Activated CD4-positive, alpha-beta T cell treated with anti-CD3 and anti-CD28 coated beads for 1 hour (primary cell): Measurements from ENCODE around the gene RANBP6.
"Not testable (repeated sequence)": the region's sequence is repeated elsewhere in the genome, so short reads cannot be mapped to it uniquely, and the experiment has no call there.

Source experiments
- DNase-seq: peaks from one replicate; pipeline ENCODE4 v3.0.0-alpha.2; 2020

Gene RANBP6

DNA sequence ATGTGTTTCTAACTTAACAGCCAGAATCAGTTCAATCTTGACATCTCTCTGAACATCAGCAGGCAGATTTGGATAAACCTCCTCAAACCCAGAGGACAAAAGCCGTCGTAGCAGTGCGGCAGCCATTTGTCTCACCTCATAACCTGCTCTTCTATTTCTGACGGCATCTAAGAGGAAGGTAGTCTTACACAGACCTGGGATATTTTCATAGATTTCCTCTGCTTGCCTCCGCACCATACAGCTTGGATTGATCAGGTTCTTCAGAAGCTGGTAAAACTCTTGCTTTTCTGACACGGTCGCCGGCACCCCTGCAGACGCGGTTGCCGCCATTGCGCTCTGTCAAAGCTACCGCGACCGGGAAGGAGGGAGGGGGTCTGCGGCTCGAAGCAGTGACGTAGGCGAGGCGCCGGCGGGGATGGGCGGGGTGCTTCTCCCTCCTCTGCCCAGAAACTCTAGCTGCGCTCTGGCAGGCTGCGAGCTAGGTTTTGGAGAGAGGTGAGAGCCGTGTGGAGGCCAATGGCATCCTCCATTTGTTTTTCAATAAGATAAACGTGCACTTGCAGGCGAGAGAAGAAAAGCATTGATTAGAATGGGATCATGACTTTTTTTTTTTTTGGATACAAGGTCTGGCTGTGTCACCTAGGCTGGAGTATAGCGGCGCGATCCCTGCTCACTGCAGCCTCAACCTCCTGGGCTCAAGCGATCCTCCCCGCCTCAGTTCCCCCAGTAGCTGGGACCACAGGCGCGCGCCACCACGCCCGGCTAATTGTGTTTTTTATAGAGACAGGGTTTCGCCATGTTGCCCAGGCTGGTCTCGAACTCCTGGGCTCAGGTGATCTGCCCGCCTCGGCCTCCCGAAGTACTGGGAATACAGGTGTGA lies at the start of gene RANBP6:
RANBP6 (minus strand) TSS at position 347 of the 880 bp plus-strand sequence; CDS start at position 330, 17 bp downstream.
- DNase-seq: peak; percentile 84

DNA sequence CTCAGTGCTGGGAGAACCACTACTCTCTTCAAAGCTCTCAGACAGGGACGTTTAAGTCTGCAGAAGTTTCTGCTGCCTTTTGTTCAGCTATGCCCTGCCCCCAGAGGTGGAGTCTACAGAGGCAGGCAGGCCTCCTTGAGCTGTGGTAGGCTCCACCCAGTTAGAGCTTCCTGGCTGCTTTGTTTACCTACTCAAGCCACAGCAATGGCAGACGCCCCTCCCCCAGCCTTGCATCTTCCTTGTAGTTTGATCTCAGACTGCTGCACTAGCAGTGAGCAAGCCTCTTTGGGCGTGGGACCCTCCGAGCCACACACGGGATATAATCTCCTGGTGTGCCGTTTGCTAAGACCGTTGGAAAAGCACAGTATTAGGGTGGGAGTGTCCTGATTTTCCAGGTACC lies 47.7 kb upstream of the RANBP6 start:
- not testable (repeated sequence) for DNase-seq

DNA sequence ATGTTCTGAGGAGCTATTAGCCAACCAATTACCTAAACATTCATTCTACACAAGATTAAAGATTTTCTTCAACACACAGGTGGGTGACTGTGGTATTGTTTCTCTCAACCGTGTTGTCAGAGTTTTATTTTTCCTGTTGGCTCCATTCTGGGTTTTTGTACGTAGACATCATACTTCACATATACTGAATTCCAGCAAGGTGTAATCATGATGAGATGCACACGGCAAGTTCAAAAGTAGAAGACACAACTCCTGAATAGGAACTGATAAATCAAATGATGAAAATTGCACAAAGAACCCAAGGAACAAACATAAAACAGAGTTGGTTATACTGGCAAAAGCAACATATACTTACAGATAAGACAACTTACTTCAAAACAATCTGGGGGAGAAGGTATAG lies 40.2 kb upstream of the RANBP6 start:
- no peak for DNase-seq

DNA sequence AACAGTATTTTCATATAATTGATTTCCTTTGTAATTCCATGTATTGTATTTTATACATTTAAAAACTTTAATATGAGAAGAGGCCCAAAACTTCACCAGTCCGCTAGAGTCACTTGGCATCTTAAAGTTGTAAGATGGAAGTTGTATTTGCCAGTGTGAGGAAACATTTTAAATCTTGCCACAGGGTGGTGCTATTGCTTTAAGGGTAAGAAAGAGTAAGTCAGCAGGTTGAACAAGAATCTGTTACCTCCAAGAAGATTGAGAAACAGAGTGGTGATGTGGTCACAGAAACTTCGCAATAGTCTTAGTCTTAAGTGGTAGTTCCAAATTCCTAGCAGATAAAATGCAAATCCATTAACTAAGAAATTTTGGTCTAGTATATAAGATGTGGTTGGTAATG lies 39.8 kb upstream of the RANBP6 start:
- no peak for DNase-seq

DNA sequence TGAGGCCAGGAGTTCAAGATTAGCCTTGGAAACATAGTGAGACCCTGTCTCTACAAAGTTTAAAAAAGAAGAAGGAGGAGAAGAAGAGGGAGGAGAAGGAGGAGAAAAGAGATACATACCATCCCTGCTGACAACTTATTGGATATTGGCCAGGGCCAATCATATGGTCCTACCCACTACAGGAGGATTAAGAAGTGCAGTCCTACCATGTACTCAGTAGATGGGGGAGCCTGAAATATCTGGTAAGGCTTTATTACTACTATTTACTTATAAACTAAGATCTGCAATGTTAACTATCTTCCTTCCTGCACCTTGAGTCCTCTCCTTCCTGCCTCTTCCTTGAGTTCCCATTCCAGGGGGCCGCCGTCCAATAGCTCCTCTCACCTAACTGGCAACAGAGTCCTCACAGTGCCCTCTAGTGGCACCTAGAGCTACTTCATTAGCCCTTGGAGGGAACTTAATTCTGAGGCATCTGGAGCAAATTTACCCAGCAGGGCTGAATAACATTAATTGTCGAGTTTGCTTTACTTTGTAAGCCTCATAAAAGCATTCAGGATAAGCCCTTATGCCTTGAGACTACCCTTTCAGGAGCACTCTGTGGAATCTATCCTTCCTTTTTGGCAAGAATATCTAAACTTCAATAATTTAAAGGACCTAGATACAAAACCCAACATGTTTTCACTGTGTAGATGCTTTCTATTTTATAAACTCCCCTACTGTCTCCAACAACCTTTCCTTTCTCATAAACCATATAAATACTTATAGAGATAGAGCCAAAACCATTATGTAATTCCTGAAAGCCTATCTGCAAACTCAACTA lies 39.1 kb upstream of the RANBP6 start:
- DNase-seq: peak; percentile 27

DNA sequence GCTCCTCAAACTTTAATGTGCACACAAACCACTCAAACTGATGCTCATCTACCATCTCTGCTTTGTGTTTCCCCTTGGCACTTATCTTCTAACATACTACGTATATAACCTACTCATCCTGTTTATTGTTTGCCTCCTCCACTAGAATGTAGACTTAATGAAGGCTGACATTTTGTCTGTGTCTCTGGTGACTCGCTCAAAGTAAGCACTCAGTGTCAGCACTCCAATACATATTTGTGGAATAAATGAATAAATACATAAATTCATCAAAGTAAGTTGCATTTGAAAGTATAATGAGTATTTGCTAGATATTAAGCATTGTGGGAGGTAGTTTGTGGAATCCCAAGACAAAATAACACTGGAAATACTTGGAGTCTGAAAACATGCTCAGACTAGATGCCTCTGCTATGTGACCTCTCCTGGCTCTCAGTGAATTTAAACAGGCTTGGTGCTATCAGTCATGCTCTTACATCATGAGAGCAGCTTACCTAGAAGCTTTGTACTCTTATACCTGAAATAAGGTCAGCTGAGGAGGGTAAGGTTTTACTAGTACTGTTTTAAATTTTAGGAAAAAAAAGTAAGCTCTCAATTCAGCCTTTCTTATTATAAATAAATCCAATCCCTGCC lies 37.0 kb upstream of the RANBP6 start:
- no peak for DNase-seq

DNA sequence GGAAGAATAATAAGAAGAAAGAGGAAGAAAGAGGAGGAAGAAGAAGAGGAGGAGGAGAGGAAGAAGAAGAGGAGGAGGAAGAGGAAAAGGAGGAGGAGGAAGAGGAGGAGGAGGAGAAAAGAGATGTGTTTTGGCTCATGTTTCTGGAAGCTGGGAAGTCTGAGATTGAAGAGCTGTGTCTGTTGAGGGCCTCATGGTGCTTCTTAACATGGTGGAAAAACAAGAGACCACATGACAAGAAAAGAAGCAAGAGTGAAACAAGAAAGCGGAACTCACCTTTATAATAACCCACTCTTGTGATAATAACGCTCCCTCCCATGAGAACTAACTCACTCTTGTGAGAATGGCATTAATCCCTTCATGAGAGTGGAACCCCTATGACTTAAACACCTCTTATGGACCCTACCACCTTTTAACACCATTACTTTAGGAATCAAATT lies 36.1 kb upstream of the RANBP6 start:
- no peak for DNase-seq

DNA sequence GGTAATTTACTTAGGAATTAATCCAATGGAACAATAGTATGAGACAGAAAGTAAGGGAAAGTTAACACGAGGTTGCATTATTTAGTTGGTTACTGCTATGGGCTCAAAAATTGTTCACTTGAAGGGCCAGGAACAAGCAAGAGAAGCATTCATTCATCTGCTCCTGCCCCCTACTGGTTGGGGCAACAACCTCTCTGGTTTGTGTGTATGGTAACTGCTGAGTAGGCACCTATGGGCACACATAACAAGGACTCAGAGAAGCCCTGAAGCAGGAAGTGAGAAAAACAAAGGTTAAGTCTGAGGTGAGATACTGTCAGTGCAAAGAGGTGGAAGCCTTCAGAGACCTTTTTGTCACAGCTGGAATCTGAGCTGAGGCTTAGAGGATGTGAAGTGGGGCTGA lies 34.4 kb upstream of the RANBP6 start:
- no peak for DNase-seq

DNA sequence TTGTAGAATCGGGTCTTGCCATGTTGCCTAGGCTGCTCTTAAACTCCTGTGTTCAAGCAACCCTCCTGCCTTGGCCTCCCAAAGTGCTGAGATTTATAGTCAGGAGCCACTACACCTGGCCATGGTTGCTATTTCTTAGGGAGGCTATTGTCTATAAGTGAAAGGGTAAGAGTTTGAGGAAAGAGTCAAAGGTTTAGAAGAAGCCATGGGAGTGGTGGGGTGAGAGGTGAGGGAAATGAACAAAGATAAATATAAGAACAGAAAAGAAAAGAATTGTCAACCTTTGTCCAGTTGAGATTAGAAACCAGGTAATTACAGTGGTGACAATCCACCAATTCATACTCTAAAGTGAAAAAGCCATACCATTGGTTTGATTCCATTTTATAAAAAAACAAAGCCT lies 32.6 kb upstream of the RANBP6 start:
- no peak for DNase-seq

DNA sequence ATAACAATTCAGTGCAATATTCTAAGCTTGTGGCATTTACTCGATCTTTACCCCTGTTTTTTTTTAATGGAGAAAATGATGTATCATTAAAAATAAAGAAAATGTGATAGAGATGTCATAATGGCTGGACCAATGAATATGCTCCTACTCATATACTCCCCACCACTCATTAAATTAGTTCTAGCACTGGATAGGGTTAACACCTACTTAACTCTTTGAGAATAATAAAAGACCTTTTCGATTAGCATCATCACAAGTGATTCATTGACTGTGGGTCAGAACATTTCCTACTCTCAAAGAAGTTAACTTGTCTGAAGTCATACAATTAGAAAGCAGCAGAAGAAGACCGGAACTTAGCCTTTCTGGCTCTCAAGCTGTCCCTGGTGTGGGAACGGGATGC lies 31.6 kb upstream of the RANBP6 start:
- DNase-seq: no peak

DNA sequence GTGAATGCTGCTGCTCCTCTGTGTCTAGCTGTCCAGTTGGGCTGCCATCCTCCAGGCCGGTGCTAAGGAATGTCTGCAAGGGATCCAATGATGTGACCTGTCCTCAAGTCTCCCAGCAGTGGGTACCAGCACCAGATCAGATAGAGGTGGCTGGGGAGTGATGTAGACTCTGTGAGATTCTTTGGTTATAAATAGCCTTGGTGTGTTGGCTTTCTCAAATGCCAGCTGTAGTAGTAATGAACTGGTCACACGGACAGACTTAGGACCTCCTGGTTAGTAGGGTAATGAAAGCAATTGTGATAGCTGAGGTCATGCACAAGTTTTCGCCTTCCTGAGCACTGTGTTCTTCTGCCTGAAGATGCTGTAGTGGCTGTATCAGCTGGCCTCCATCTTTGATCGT lies 29.9 kb upstream of the RANBP6 start:
- no peak for DNase-seq

DNA sequence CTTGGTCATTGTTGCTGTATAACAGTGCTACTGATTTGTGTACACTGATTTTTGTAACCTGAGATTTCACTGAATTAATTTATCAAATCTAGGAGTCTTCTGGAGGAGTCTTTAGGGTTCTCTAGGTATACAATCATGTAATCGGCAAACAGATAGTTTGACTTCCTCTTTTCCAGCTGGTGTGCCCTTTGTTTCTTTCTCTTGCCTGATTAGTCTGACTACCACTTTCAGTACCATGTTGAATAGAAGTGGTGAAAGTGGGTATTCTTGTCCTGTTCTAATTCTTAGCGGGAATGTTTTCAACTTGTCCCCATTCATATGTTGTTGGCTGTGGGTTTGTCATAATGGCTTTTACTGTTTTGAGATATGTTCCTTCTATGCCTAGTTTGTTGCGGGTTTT lies 24.7 kb upstream of the RANBP6 start:
- no peak for DNase-seq

DNA sequence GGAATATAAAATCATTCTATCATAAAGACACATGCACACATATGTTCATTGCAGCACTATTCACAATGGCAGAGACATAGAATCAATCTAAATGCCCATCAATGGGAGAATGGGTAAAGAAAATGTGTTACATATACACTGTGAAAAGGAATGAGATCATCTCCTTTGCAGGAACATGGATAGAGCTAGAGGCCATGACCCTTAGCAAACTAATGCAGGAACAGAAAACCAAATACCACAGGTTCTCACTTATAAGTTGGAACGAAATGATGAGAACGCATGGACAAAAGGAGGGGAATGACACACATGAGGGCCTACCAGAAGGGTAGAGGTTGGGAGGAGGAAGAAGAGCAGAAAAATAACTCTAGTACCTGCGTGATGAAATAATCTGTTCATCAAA lies 21.0 kb upstream of the RANBP6 start:
- DNase-seq: no peak

DNA sequence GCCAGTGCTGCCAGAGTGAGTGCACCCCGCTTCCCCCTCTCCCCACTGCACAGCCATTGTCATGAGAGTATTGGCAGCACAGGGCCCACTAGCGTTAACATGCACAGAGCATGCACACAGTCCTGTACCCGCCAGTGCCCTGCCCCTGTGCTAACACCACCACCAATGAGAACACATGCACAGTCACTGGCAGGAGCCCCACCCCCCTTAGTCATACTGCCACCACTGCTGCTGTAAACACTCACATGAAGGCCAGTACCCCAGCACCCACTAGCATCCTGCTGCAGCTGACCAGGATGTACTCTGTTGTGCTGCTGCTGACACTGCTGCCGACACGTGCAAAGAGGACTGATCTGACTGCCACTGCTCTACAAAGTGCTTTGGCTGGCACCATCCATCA lies 19.5 kb upstream of the RANBP6 start:
- DNase-seq: no peak

DNA sequence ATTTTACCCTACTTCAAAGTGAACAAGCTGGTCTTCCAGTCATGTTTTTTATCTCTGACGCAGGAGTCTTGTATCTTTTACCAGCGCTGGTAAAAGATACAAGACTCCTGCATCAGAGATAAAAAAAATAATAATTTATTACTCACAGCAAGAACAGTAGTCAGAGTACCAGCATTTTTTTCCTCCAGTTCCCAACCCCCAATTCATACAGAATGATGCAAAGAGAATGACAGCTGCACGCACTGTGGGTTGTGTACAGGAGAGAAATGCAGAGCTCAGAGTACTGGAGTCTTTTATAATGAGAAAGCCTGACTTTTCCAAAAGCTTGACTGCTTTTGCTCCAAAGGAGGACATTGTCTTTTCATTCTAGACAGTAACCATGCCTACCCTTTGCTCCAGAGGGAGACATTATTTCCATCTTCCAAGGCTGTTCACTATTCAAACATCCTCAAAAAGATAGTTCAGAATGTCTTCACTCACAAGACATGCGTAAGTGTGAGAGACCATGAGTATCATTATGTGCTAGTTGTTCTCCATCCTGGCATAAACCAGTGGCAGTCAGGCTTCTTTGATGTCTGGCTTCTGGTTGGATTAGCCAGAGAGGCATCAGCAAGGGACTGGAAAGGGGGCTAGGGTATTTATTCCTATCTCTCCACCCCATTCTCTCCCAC lies 14.3 kb upstream of the RANBP6 start:
- DNase-seq: no peak

DNA sequence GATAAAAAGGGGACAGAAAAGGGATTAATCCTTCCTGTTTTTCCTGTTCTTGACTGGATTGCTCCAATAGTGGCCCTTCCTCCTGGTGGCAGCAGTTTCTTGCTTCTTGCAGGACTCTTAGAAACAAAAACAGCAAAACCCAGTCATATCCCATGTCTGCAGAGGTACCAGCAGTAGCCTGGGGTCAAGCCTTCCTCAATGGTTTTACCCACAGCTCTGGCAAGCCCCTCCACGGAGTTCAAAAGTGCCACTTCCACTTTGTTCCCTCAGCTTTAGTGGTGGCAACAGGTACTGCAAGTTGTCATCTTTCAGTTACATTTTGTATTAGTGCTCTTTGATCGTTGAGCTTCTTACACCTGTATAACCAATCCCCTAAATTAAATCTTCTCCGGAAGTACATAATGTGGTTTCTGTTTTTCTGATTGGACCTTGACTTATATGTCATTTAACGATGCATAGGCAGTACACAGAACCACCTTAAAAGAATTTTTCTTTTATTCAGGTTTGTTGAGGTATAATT lies 8.7 kb upstream of the RANBP6 start:
- no peak for DNase-seq

DNA sequence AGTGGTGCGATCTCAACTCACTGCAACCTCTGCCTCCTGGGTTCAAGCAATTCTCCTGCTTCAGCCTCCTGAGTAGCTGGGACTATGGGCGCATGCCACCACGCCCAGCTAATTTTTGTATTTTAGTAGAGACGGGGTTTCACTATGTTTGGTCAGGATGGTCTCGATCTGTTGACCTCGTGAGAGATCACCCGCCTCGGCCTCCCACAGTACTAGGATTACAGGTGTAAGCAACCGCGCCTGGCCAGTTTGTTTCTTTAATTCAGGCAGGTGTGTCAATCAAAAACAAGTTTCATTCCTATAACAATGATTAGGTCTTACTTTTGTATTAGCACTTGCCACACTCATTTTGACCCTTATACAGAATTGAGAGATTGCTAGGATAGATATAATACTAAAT lies 1.6 kb upstream of the RANBP6 start:
- not testable (repeated sequence) for DNase-seq

DNA sequence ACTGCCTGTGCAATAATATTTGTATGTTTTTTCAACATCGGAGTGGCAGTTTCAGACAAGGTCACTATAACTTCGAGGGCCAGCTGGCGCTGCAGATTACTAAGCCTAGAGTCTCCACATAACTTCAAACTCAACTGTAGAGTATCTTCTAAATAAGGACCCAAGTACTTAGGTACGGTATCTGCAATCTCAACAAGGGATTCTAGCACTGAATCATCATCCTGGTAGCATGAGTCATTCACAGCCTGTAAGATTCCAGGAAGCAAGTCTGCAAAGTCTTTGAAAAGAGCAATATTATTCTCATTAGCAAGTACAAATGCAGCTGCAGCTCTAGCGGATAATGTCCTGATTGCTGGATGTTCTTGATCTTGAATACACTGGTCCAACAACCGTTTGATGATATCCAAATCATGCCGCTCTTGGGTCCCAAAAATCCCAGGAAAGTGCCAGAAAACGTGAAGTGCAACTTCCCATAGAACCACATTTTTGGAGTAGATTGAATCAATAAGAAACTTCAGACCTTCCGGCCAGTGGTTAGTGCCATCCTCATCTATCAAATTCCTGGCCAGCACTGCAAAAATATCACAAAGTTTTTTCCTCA lies 654 bp downstream of the RANBP6 start:
- no peak for DNase-seq

DNA sequence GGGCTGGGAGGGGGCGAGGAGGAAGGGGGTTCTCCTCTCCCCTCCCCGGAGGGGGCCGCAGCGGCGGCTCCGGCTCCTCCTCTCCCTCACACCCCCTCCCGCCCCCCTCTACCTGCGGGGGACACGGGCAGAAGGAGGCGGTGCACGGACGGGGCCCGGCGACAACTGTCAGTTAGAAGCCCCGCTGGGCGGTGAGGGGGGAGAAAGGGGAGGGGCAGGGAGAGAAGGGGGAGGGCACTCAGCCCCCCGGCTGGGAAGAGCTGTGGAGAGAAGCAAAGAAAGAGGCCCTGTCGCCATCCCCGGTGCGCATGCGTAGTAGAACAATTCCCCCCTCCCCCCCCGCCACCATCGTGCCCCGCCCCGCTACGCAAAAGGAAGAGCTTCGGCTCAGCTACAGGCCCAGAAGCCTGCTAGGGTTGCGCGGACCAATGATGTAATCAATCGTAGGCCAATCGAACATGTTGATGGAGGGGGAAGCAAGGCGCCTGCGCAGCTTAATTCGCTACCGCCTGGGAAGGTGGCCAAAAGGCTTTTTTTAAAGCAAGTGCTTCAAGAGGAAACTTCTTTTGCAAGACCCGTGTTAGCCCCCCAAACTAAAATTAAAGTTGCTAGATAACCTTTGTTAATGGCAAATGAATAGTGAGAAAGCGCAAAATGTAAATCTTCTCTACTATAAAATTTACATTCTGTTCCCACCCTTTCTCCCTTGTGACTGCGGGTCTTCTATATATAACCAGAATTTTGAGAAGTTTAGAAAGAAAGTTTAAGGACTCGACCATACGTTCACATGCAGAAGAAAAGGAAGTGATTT lies 7.0 kb downstream of the RANBP6 start:
- DNase-seq: peak; percentile 91

DNA sequence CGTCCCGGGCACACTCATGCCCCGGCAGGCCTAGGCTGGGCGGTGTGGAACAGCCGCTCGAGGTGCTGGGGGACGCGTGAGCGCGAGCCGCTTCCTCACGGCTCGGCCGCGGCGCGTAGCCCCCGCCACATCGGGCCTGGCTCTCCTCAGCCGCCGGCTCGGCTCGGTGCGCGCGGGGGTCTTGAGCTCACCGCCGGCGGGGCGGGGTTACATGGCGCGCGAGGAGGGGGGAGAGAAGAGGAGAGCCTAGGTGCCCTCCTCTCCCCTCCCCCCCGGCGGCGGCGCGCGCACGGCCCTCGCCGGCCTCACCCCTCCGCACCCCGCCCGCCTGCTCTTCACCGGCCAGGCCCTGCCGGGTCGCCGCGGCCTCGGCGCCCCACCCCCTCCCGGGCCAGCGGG lies 7.7 kb downstream of the RANBP6 start:
- DNase-seq: peak; percentile 62

DNA sequence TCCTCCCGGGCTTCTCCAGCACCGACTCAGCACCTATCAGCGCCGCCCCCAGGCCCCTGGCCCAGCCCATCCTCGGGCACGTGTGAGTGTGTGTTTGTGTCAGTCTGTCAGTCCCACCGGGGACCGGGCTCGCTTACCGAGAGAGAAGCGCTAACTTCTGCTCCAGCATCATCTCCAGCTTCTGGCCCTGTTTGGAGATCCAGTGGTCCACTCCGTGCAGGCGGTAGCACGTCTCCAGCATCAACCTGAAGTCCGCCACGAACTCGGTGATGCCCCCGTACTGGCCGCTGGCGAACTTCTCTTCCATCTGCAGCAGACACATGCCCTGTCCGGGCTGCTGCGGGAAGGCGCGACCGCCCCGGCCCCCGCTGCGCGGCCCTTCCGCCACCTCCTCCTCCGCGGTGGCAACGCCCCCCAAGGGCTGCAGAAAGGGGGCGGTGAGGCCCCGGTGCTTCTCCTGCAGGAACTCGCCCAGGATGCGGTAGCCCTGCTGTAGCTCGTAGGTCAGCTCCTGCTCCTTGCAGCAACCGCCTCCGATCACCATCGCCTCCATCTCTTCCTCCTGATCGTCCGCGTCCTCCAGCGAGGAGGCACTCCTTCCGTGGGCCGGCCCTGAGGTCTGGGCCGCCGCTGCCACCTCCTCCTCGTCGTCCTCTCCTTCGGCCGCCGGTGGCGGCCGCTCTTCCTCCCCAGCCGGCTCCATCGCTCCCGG lies 8.2 kb downstream of the RANBP6 start:
- peak; percentile 90 for DNase-seq
